ENCODE measurements around the gene ALPK3. TPM values are rescaled to one million over a fixed set of nuclear protein-coding genes. Genes with fewer than 3 reads are reported as not detected.
A peak's percentile ranks its signal among the peaks of the same experiment; 100 is the strongest.

The ALPK3 gene
- total RNA-seq, 4 donors from 2014 or later = 0.42 to 1.4 (median 0.46) TPM

GRCh38 chr15:84811151-84811550 lies 6.0 kb upstream of the ALPK3 start:
- DNase-seq (ENCODE audit: low spot score in 2 of 2) = no peak
- TF ChIP-seq POLR2A (IDR thresholded peaks at IDR 0.05) (no peak), CTCF (IDR thresholded peaks at IDR 0.05) (no peak)
- H3K4me3 ChIP-seq (ENCODE audit: low read depth, poor library complexity, severe bottlenecking) = no peak overlapping the region
- 72 to 77% methylated on average over 4 of the region's 4 CpGs for WGBS, 2 donors
- intact Hi-C loops (cut with DNase I; ENCODE audit: low total_unique reads) = no loop called here

GRCh38 chr15:84811828-84812227 lies 5.3 kb upstream of the ALPK3 start:
- no peak overlapping the region for H3K4me3 ChIP-seq (ENCODE audit: low read depth, poor library complexity, severe bottlenecking)
- intact Hi-C loops (cut with DNase I; ENCODE audit: low total_unique reads) = no loop called here
- TF ChIP-seq POLR2A (IDR thresholded peaks at IDR 0.05) (no peak), CTCF (IDR thresholded peaks at IDR 0.05) (no peak)
- no peak for DNase-seq (ENCODE audit: low spot score in 2 of 2)

GRCh38 chr15:84812842-84813241 lies 4.3 kb upstream of the ALPK3 start:
- TF ChIP-seq POLR2A (IDR thresholded peaks at IDR 0.05) (no peak), CTCF (IDR thresholded peaks at IDR 0.05) (no peak)
- WGBS, 2 donors = 89 to 91% methylated on average over 2 of the region's 2 CpGs
- no peak for DNase-seq (ENCODE audit: low spot score in 2 of 2)
- no peak overlapping the region for H3K4me3 ChIP-seq (ENCODE audit: low read depth, poor library complexity, severe bottlenecking)
- intact Hi-C loops (cut with DNase I; ENCODE audit: low total_unique reads) = no loop called here

- DNase-seq (ENCODE audit: low spot score in 2 of 2) = no peak
- WGBS, 2 donors = 100% methylated on average over 1 of the region's 1 CpG
- intact Hi-C loops (cut with DNase I; ENCODE audit: low total_unique reads) = no loop called here
- H3K4me3 ChIP-seq (ENCODE audit: low read depth, poor library complexity, severe bottlenecking) = no peak overlapping the region
- no peak for TF ChIP-seq POLR2A (IDR thresholded peaks at IDR 0.05)
These were observed 3.7 kb upstream of the ALPK3 start for GRCh38 chr15:84813435-84813834.

GRCh38 chr15:84813931-84814330 lies 3.2 kb upstream of the ALPK3 start:
- 71 to 88% methylated on average over 1 of the region's 1 CpG for whole genome bisulfite sequencing, 2 donors
- H3K4me3 ChIP-seq (ENCODE audit: low read depth, poor library complexity, severe bottlenecking) = no peak overlapping the region
- no peak for TF ChIP-seq POLR2A (IDR thresholded peaks at IDR 0.05)
- TF ChIP-seq CTCF (IDR thresholded peaks at IDR 0.05) = no peak
- DNase-seq (ENCODE audit: low spot score in 2 of 2) = peak in 1 of 2 donors; percentile 52
- intact Hi-C loops (cut with DNase I; ENCODE audit: low total_unique reads) = no loop called here

GRCh38 chr15:84814916-84815315 lies 2.2 kb upstream of the ALPK3 start:
- peak in 1 of 2 donors; percentile 58 for DNase-seq (ENCODE audit: low spot score in 2 of 2)
- 86 to 90% methylated on average over 10 of the region's 10 CpGs for WGBS, 2 donors
- intact Hi-C loops (cut with DNase I; ENCODE audit: low total_unique reads) = no loop called here
- H3K4me3 ChIP-seq (ENCODE audit: low read depth, poor library complexity, severe bottlenecking) = no peak overlapping the region
- TF ChIP-seq CTCF (IDR thresholded peaks at IDR 0.05) (no peak), POLR2A (IDR thresholded peaks at IDR 0.05) (no peak)

Measured in lower leg skin (tissue), 4 donors.